NCI-H2029 treated with DMSO at 0.1 percent for 48 hours (cell line): ENCODE results near the gene CARM1.
"Not testable (repeated sequence)": the region's sequence is repeated elsewhere in the genome, so short reads cannot be mapped to it uniquely, and the experiment has no call there.

Experiments
- DNase-seq: peaks from one replicate; lab custom pipeline; 2025; lab: John Stamatoyannopoulos, UW

The CARM1 gene

GRCh38 chr19:10870955-10871603 is at the start of gene CARM1:
TSS of gene CARM1 (plus strand) at chr19:10871553. CDS start at chr19:10871703, 150 bp downstream.
- peak; percentile 97 for DNase-seq

- no peak for DNase-seq
Observed at GRCh38 chr19:10823690-10824089, 47.7 kb upstream of the CARM1 start.

- no peak for DNase-seq
Observed at GRCh38 chr19:10826231-10826630, 45.1 kb upstream of the CARM1 start.

GRCh38 chr19:10826846-10827245 is 44.5 kb upstream of the CARM1 start:
- no peak for DNase-seq

GRCh38 chr19:10828981-10829821 is 42.2 kb upstream of the CARM1 start:
- no peak for DNase-seq

- no peak for DNase-seq
Observed at GRCh38 chr19:10829967-10830366, 41.4 kb upstream of the CARM1 start.

GRCh38 chr19:10830370-10830769 is 41.0 kb upstream of the CARM1 start:
- DNase-seq, result no peak

- DNase-seq, result no peak
Observed at GRCh38 chr19:10830931-10831779, 40.2 kb upstream of the CARM1 start.

- DNase-seq, result no peak
Observed at GRCh38 chr19:10831987-10832938, 39.1 kb upstream of the CARM1 start.

GRCh38 chr19:10832939-10833296 is 38.4 kb upstream of the CARM1 start:
- no peak for DNase-seq

- DNase-seq, result no peak
Observed at GRCh38 chr19:10835089-10835753, 36.1 kb upstream of the CARM1 start.

- peak; percentile 99 for DNase-seq
Observed at GRCh38 chr19:10835754-10836478, 35.4 kb upstream of the CARM1 start, which contains the start of gene TMED1. TSS of gene TMED1 (minus strand) at chr19:10836212. CDS start at chr19:10836191, 21 bp downstream.

GRCh38 chr19:10836479-10837330 is 34.6 kb upstream of the CARM1 start:
- no peak for DNase-seq

- not testable (repeated sequence) for DNase-seq
Observed at GRCh38 chr19:10837649-10838048, 33.7 kb upstream of the CARM1 start.

GRCh38 chr19:10838377-10838776 is 33.0 kb upstream of the CARM1 start:
- no peak for DNase-seq

- DNase-seq, result no peak
Observed at GRCh38 chr19:10839114-10840050, 32.0 kb upstream of the CARM1 start.

- DNase-seq, result no peak
Observed at GRCh38 chr19:10842788-10843187, 28.6 kb upstream of the CARM1 start.
